Immature natural killer cell (primary cell): ENCODE measurements around the gene KIF6. TPM values are rescaled to one million over a fixed set of nuclear protein-coding genes. Genes with fewer than 3 reads are reported as not detected.
A peak's percentile ranks its signal among the peaks of the same experiment; 100 is the strongest.

Experiments
- DNase-seq, 3 donors: peaks; one replicate each; pipeline ENCODE4 v3.0.0; 2022; ENCODE audit warnings: mixed read lengths in 1 of 3
- H3K27ac Mint-ChIP-seq, 6 donors: one replicate each; pipeline ENCODE4 v1.8.0; 2020; ENCODE audit warnings: mixed read lengths in 6 of 6, mild to moderate bottlenecking in 5 of 6, inconsistent platforms in 4 of 6, moderate library complexity in 3 of 6
- H3K27me3 Mint-ChIP-seq, 3 donors: one replicate each; pipeline ENCODE4 v1.8.0; 2020 to 2021; ENCODE audit warnings: low read depth in 3 of 3, mild to moderate bottlenecking in 3 of 3, mixed read lengths in 3 of 3, moderate library complexity in 3 of 3, inconsistent platforms in 1 of 3
- H3K36me3 Mint-ChIP-seq, 3 donors: one replicate each; pipeline ENCODE4 v1.8.0; 2020; ENCODE audit warnings: mixed read lengths in 3 of 3, inconsistent platforms in 2 of 3, mild to moderate bottlenecking in 2 of 3
- H3K4me1 Mint-ChIP-seq, 2 donors: one replicate each; pipeline ENCODE4 v1.8.0; 2020; ENCODE audit warnings: inconsistent platforms in 2 of 2, mild to moderate bottlenecking in 2 of 2, mixed read lengths in 2 of 2, moderate library complexity in 1 of 2
- H3K4me3 Mint-ChIP-seq, 5 donors: one replicate each; pipeline ENCODE4 v1.8.0; 2020; ENCODE audit warnings: mild to moderate bottlenecking in 5 of 5, mixed read lengths in 5 of 5, inconsistent platforms in 3 of 5, moderate library complexity in 3 of 5
- H3K9me3 Mint-ChIP-seq, 6 donors: one replicate each; pipeline ENCODE4 v1.8.0; 2020; ENCODE audit warnings: mild to moderate bottlenecking in 6 of 6, mixed read lengths in 6 of 6, inconsistent platforms in 4 of 6, moderate library complexity in 3 of 6
- polyA plus RNA-seq, 3 donors: library from polyadenylated mRNA; unstranded; fragments of 300-500 nt; fragmentation: Illumina TruSeq; gene quantifications; one replicate each; pipeline ENCODE4 v1.2.3, GENCODE V29; 2021

Gene KIF6
- polyA plus RNA-seq, 3 donors from 2014 or later, result not detected

- Mint-ChIP-seq H3K4me3 (peak overlapping the region; percentile 53 to 74 (median 65)), H3K36me3 (peaks cover 0 to 3% (median 0%) of the 10 kb centered on the region in 3 donors), H3K27ac (peak overlapping the region; percentile 10 to 68 (median 48)), H3K4me1 (peaks cover 22 to 27% of the 10 kb centered on the region in 2 donors), H3K9me3 (peaks cover 0 to 5% (median 2%) of the 10 kb centered on the region in 6 donors), H3K27me3 (peaks cover 0 to 5% (median 2%) of the 10 kb centered on the region in 3 donors)
- peak; percentile 7 to 19 (median 8) for DNase-seq
Measured at GRCh38 chr6:39471954-39472659, 253.1 kb downstream of the KIF6 start.

GRCh38 chr6:39470506-39470905, 254.7 kb downstream of the KIF6 start:
- H3K9me3 Mint-ChIP-seq, result peaks cover 0 to 5% (median 2%) of the 10 kb centered on the region in 6 donors
- H3K4me3 Mint-ChIP-seq, result no peak overlapping the region
- no peak overlapping the region for H3K27ac Mint-ChIP-seq
- H3K27me3 Mint-ChIP-seq, result peaks cover 2 to 7% (median 2%) of the 10 kb centered on the region in 3 donors
- no peak for DNase-seq
- peaks cover 0 to 6% (median 0%) of the 10 kb centered on the region in 3 donors for H3K36me3 Mint-ChIP-seq
- H3K4me1 Mint-ChIP-seq, result peaks cover 22 to 27% of the 10 kb centered on the region in 2 donors

GRCh38 chr6:39468385-39468784, 256.8 kb downstream of the KIF6 start:
- DNase-seq, result no peak
- Mint-ChIP-seq H3K4me3 (no peak overlapping the region), H3K27ac (no peak overlapping the region), H3K27me3 (peaks cover 0 to 7% (median 6%) of the 10 kb centered on the region in 3 donors), H3K4me1 (peaks cover 17% of the 10 kb centered on the region in 2 donors), H3K36me3 (peaks cover 0 to 7% (median 0%) of the 10 kb centered on the region in 3 donors), H3K9me3 (peaks cover 0 to 5% (median 2%) of the 10 kb centered on the region in 6 donors)

- no peak for DNase-seq
- peaks cover 0 to under 1% of the 10 kb centered on the region in 2 donors for H3K4me1 Mint-ChIP-seq
- no peak overlapping the region for H3K27ac Mint-ChIP-seq
- peaks cover 0 to 5% (median 2%) of the 10 kb centered on the region in 6 donors for H3K9me3 Mint-ChIP-seq
- H3K36me3 Mint-ChIP-seq, result peaks cover 0 to 4% (median 0%) of the 10 kb centered on the region in 3 donors
- no peak overlapping the region for H3K4me3 Mint-ChIP-seq
- H3K27me3 Mint-ChIP-seq, result peaks cover 0 to 6% (median 2%) of the 10 kb centered on the region in 3 donors
Measured at GRCh38 chr6:39466631-39467030, 258.6 kb downstream of the KIF6 start.

- H3K36me3 Mint-ChIP-seq, result peaks cover 0 to 4% (median 0%) of the 10 kb centered on the region in 3 donors
Measured at GRCh38 chr6:39465539-39465938, 259.7 kb downstream of the KIF6 start.

GRCh38 chr6:39464067-39464466, 261.1 kb downstream of the KIF6 start:
- H3K4me1 Mint-ChIP-seq, result no peaks in the 10 kb centered on the region
- peaks cover 0 to 6% (median 2%) of the 10 kb centered on the region in 3 donors for H3K27me3 Mint-ChIP-seq
- no peak overlapping the region for H3K4me3 Mint-ChIP-seq
- no peak for DNase-seq
- peaks cover 0 to 6% (median 4%) of the 10 kb centered on the region in 6 donors for H3K9me3 Mint-ChIP-seq
- H3K36me3 Mint-ChIP-seq, result peaks cover 0 to 4% (median 0%) of the 10 kb centered on the region in 3 donors
- no peak overlapping the region for H3K27ac Mint-ChIP-seq

More at GRCh38 chr6:39465539-39465938, 259.7 kb downstream of the KIF6 start:
- no peak overlapping the region for H3K4me3 Mint-ChIP-seq
- no peaks in the 10 kb centered on the region for H3K4me1 Mint-ChIP-seq
- no peak for DNase-seq
- no peak overlapping the region for H3K27ac Mint-ChIP-seq
- H3K9me3 Mint-ChIP-seq, result peaks cover 0 to 6% (median 4%) of the 10 kb centered on the region in 6 donors
- H3K27me3 Mint-ChIP-seq, result peaks cover 0 to 6% (median 2%) of the 10 kb centered on the region in 3 donors

GRCh38 chr6:39453956-39454524, 271.2 kb downstream of the KIF6 start:
- no peak overlapping the region for H3K27ac Mint-ChIP-seq
- H3K4me3 Mint-ChIP-seq, result no peak overlapping the region
- H3K4me1 Mint-ChIP-seq, result no peaks in the 10 kb centered on the region
- no peak for DNase-seq
- peaks cover 4 to 11% (median 5%) of the 10 kb centered on the region in 6 donors for H3K9me3 Mint-ChIP-seq
- peaks cover 0 to 3% (median 0%) of the 10 kb centered on the region in 3 donors for H3K36me3 Mint-ChIP-seq
- H3K27me3 Mint-ChIP-seq, result peaks cover 2 to 6% (median 2%) of the 10 kb centered on the region in 3 donors

- Mint-ChIP-seq H3K27ac (no peak overlapping the region), H3K27me3 (peaks cover 2 to 7% (median 5%) of the 10 kb centered on the region in 3 donors), H3K4me1 (no peaks in the 10 kb centered on the region), H3K36me3 (peaks cover 0 to 3% (median 0%) of the 10 kb centered on the region in 3 donors), H3K4me3 (no peak overlapping the region), H3K9me3 (peaks cover 4 to 11% (median 5%) of the 10 kb centered on the region in 6 donors)
- no peak for DNase-seq
Measured at GRCh38 chr6:39453241-39453640, 272.0 kb downstream of the KIF6 start.

- no peak overlapping the region for H3K27ac Mint-ChIP-seq
- peaks cover 2 to 7% (median 5%) of the 10 kb centered on the region in 3 donors for H3K27me3 Mint-ChIP-seq
Measured at GRCh38 chr6:39452306-39453145, 272.7 kb downstream of the KIF6 start.

GRCh38 chr6:39451831-39452230, 273.4 kb downstream of the KIF6 start:
- H3K4me1 Mint-ChIP-seq, result no peaks in the 10 kb centered on the region
- H3K36me3 Mint-ChIP-seq, result peaks cover 0 to 3% (median 0%) of the 10 kb centered on the region in 3 donors
- no peak for DNase-seq
- peaks cover 2 to 7% (median 5%) of the 10 kb centered on the region in 3 donors for H3K27me3 Mint-ChIP-seq
- H3K4me3 Mint-ChIP-seq, result no peak overlapping the region
- H3K27ac Mint-ChIP-seq, result no peak overlapping the region
- H3K9me3 Mint-ChIP-seq, result peaks cover 2 to 11% (median 5%) of the 10 kb centered on the region in 6 donors

More at GRCh38 chr6:39452306-39453145, 272.7 kb downstream of the KIF6 start:
- H3K4me1 Mint-ChIP-seq, result no peaks in the 10 kb centered on the region
- peaks cover 0 to 3% (median 0%) of the 10 kb centered on the region in 3 donors for H3K36me3 Mint-ChIP-seq
- no peak for DNase-seq
- H3K9me3 Mint-ChIP-seq, result peaks cover 2 to 11% (median 5%) of the 10 kb centered on the region in 6 donors
- no peak overlapping the region for H3K4me3 Mint-ChIP-seq

- H3K27ac Mint-ChIP-seq, result no peak overlapping the region
- H3K4me1 Mint-ChIP-seq, result no peaks in the 10 kb centered on the region
- H3K4me3 Mint-ChIP-seq, result no peak overlapping the region
- peaks cover 2 to 6% (median 3%) of the 10 kb centered on the region in 3 donors for H3K27me3 Mint-ChIP-seq
- DNase-seq, result no peak
- no peaks in the 10 kb centered on the region for H3K36me3 Mint-ChIP-seq
- peaks cover under 1 to 7% (median 2%) of the 10 kb centered on the region in 6 donors for H3K9me3 Mint-ChIP-seq
Measured at GRCh38 chr6:39449022-39449421, 276.2 kb downstream of the KIF6 start.

GRCh38 chr6:39446909-39447308, 278.3 kb downstream of the KIF6 start:
- Mint-ChIP-seq H3K9me3 (peaks cover 0 to under 1% (median 0%) of the 10 kb centered on the region in 6 donors), H3K36me3 (no peaks in the 10 kb centered on the region), H3K4me1 (no peaks in the 10 kb centered on the region), H3K27me3 (peaks cover 3 to 5% (median 4%) of the 10 kb centered on the region in 3 donors), H3K4me3 (no peak overlapping the region), H3K27ac (no peak overlapping the region)
- DNase-seq, result no peak

- no peak for DNase-seq
- Mint-ChIP-seq H3K27me3 (peaks cover 3 to 5% (median 4%) of the 10 kb centered on the region in 3 donors), H3K27ac (no peak overlapping the region), H3K36me3 (no peaks in the 10 kb centered on the region), H3K9me3 (no peaks in the 10 kb centered on the region), H3K4me1 (no peaks in the 10 kb centered on the region), H3K4me3 (no peak overlapping the region)
Measured at GRCh38 chr6:39445667-39446066, 279.5 kb downstream of the KIF6 start.
